ENCODE measurements around the gene AOPEP. TPM values are rescaled to one million over a fixed set of nuclear protein-coding genes. Genes with fewer than 3 reads are reported as not detected.

Gene AOPEP
- total RNA-seq, 6 donors from 2014 or later: 55.4 to 410 (median 111) TPM

GRCh38 chr9:95102572-95102971 is 376.1 kb downstream of the AOPEP start:
- DNase-seq (no peak), ATAC-seq (ENCODE audit: low FRiP score in 2 of 2) (no peak)
- Histone ChIP-seq H3K27me3 (no peaks in the 10 kb centered on the region), H3K4me1 (peaks cover 0 to 5% (median 2%) of the 10 kb centered on the region in 4 donors), H3K4me3 (no peak overlapping the region), H3K9me3 (no peaks in the 10 kb centered on the region), H3K27ac (peak overlapping the region in 1 of 4 donors; percentile 27), H3K36me3 (peaks cover 0 to 35% (median 14%) of the 10 kb centered on the region in 4 donors)
- WGBS, 2 donors: 91% methylated on average over 10 to 17 of the region's 18 CpGs
- TF ChIP-seq EP300 (IDR thresholded peaks at IDR 0.05) (no peak), POLR2A (IDR thresholded peaks at IDR 0.05) (no peak), CTCF (IDR thresholded peaks at IDR 0.05) (no peak), POLR2AphosphoS5 (IDR thresholded peaks at IDR 0.05) (no peak)

- ATAC-seq (ENCODE audit: low FRiP score in 2 of 2) (peak in 1 of 2 donors; percentile 12), DNase-seq (no peak)
- 77 to 81% methylated on average over 14 to 15 of the region's 15 CpGs for WGBS, 2 donors
- Histone ChIP-seq H3K36me3 (peaks cover 0 to 36% (median 17%) of the 10 kb centered on the region in 4 donors), H3K4me3 (no peak overlapping the region), H3K27me3 (no peaks in the 10 kb centered on the region), H3K9me3 (no peaks in the 10 kb centered on the region), H3K27ac (peak overlapping the region in 2 of 4 donors; percentile 26 to 42), H3K4me1 (peaks cover 0 to 5% (median 2%) of the 10 kb centered on the region in 4 donors)
- TF ChIP-seq EP300 (IDR thresholded peaks at IDR 0.05): no peak
- TF ChIP-seq CTCF (IDR thresholded peaks at IDR 0.05): peak in 1 of 6 experiments; percentile 13
Observed at GRCh38 chr9:95103281-95103771, 376.8 kb downstream of the AOPEP start.

- ATAC-seq (ENCODE audit: low FRiP score in 2 of 2) (no peak), DNase-seq (no peak)
- Histone ChIP-seq H3K27me3 (no peaks in the 10 kb centered on the region), H3K4me3 (no peak overlapping the region), H3K4me1 (peaks cover 0 to 5% (median 2%) of the 10 kb centered on the region in 4 donors), H3K27ac (peak overlapping the region in 2 of 4 donors; percentile 26 to 42), H3K9me3 (no peaks in the 10 kb centered on the region), H3K36me3 (peaks cover 0 to 40% (median 17%) of the 10 kb centered on the region in 4 donors)
- TF ChIP-seq CTCF (IDR thresholded peaks at IDR 0.05) (no peak), POLR2A (IDR thresholded peaks at IDR 0.05) (no peak), POLR2AphosphoS5 (IDR thresholded peaks at IDR 0.05) (no peak), EP300 (IDR thresholded peaks at IDR 0.05) (no peak)
- WGBS, 2 donors: 52 to 81% methylated on average over 16 to 20 of the region's 20 CpGs
Observed at GRCh38 chr9:95103871-95104580, 377.5 kb downstream of the AOPEP start.

GRCh38 chr9:95104581-95104960 is 378.1 kb downstream of the AOPEP start:
- ATAC-seq (ENCODE audit: low FRiP score in 2 of 2): no peak
- TF ChIP-seq POLR2AphosphoS5 (IDR thresholded peaks at IDR 0.05) (no peak), CTCF (IDR thresholded peaks at IDR 0.05) (no peak), POLR2A (IDR thresholded peaks at IDR 0.05) (no peak), EP300 (IDR thresholded peaks at IDR 0.05) (no peak)
- Histone ChIP-seq H3K4me3 (no peak overlapping the region), H3K27ac (peak overlapping the region in 2 of 4 donors; percentile 13 to 42), H3K9me3 (no peaks in the 10 kb centered on the region), H3K27me3 (no peaks in the 10 kb centered on the region), H3K36me3 (peaks cover 0 to 45% (median 17%) of the 10 kb centered on the region in 4 donors), H3K4me1 (peaks cover 0 to 5% (median 2%) of the 10 kb centered on the region in 4 donors)
- 86 to 87% methylated on average over 5 to 8 of the region's 8 CpGs for WGBS, 2 donors
- DNase-seq: no peak

Measured in upper lobe of left lung (tissue), 6 donors.